HepG2 (cell line): Measurements from ENCODE around the gene ACAN. TPM values are rescaled to one million over a fixed set of nuclear protein-coding genes. Genes with fewer than 3 reads are reported as not detected.

ENCODE experiments used
- ATAC-seq: fragments of 200-7000 bp; cut with Tn5 transposase; 3 replicates; pipeline ENCODE4 v1.9.1; 2020; ENCODE audit warnings: mild to moderate bottlenecking, moderate library complexity
- Bru-seq: library from RNA; stranded (reverse); fragments of 400-500 nt; gene quantifications from one replicate; lab custom pipeline; 2021; lab: Mats Ljungman, UMichigan
- BruChase-seq, 2 experiments: library from RNA; stranded (reverse); fragments of 400-500 nt; gene quantifications; one replicate each; lab custom pipeline; 2021; lab: Mats Ljungman, UMichigan
- BruUV-seq: library from RNA; stranded (reverse); fragments of 400-500 nt; replicated peaks from 2 replicates; lab custom pipeline; 2021; lab: Mats Ljungman, UMichigan
- CTCF ChIA-PET: fragments of 300-600 bp; formaldehyde crosslinking; extraction: SDS; loops from one replicate; lab custom pipeline; 2021; ENCODE audit warnings: low total read pairs, inconsistent platforms, low intra/inter-chr PET ratio; lab: Yijun Ruan, JAX
- POLR2A ChIA-PET: fragments of 350-600 bp; sonication (Branson Sonifier 250); formaldehyde crosslinking; loops from one replicate; lab custom pipeline; 2020; ENCODE audit warnings: antibody characterized with exemption, inconsistent platforms; lab: Yijun Ruan, JAX
- DNase-seq: peaks from one replicate; pipeline ENCODE4 v3.0.0-alpha.2; 2015; ENCODE audit warnings: low spot score
- FAIRE-seq: peaks from 3 replicates; lab custom pipeline; 2011; peaks lifted over from hg19 to GRCh38; lab: Jason Lieb, UNC
- H2AFZ ChIP-seq: one replicate; pipeline ENCODE4 v1.6.1; 2011; ENCODE audit warnings: low read length, inconsistent platforms
- H3K27ac ChIP-seq: fragments of 300-600 bp; 3 replicates; pipeline ENCODE4 v1.8.0; 2011; ENCODE audit warnings: mixed run types, mild to moderate bottlenecking, mixed read lengths, low read length, inconsistent platforms; ENCODE audit not compliant: insufficient read depth; ENCODE audit errors: extremely low read length
- H3K27me3 ChIP-seq, 2 experiments: fragments of 200-600 bp in 1 of 2; 2 replicates in 1 of 2; 3 replicates in 1 of 2; pipeline versions ENCODE4 v1.6.0 to v1.8.0; 2011; ENCODE audit warnings: low read length in 2 of 2, mild to moderate bottlenecking in 2 of 2, moderate library complexity in 2 of 2, inconsistent platforms in 1 of 2; ENCODE audit not compliant: insufficient read depth in 2 of 2, control insufficient read depth in 1 of 2
- H3K36me3 ChIP-seq, 2 experiments: fragments of 200-600 bp in 1 of 2; replicated peaks in 1 of 2; 2 replicates in 1 of 2; 3 replicates in 1 of 2; pipeline versions ENCODE4 v1.5.1 to v1.8.0; 2011; ENCODE audit warnings: low read length in 2 of 2, inconsistent platforms in 1 of 2; ENCODE audit not compliant: insufficient read depth in 2 of 2, control insufficient read depth in 1 of 2
- H3K4me1 ChIP-seq: 2 replicates; pipeline ENCODE4 v1.5.1; 2012; ENCODE audit warnings: low read length, inconsistent platforms; ENCODE audit not compliant: insufficient read depth
- H3K4me2 ChIP-seq: 2 replicates; pipeline ENCODE4 v1.6.0; 2011; ENCODE audit warnings: low read depth, low read length, inconsistent platforms
- H3K4me3 ChIP-seq, 3 experiments: fragments of 200-600 bp in 1 of 3; sonication (generic), shearing (Covaris generic) in 1 of 3; replicated peaks in 1 of 3; 2 replicates each; pipeline ENCODE4 v1.5.1; 2011 to 2016; ENCODE audit warnings: low read length in 3 of 3, inconsistent platforms in 2 of 3, low read depth in 2 of 3, mild to moderate bottlenecking in 2 of 3, control low read depth in 1 of 3, mixed read lengths in 1 of 3; ENCODE audit not compliant: insufficient read depth in 1 of 3
- H3K79me2 ChIP-seq: one replicate; pipeline ENCODE4 v1.6.1; 2011; ENCODE audit warnings: low read length, inconsistent platforms; ENCODE audit not compliant: insufficient read depth
- H3K9ac ChIP-seq: 2 replicates; pipeline ENCODE4 v1.6.0; 2011; ENCODE audit warnings: mild to moderate bottlenecking, low read depth, low read length, inconsistent platforms; ENCODE audit not compliant: insufficient read depth
- H3K9me3 ChIP-seq: 2 replicates; pipeline ENCODE4 v1.5.1; 2012; ENCODE audit warnings: mild to moderate bottlenecking, low read length
- H4K20me1 ChIP-seq: 2 replicates; pipeline ENCODE4 v1.6.0; 2011; ENCODE audit warnings: inconsistent platforms, mild to moderate bottlenecking, low read length, moderate library complexity; ENCODE audit not compliant: insufficient read depth
- CBX5 ChIP-seq: sonication (generic); formaldehyde crosslinking; IDR thresholded peaks from 2 replicates; pipeline ENCODE4 v1.4.0; 2020; ENCODE audit warnings: missing genetic modification reagents, borderline replicate concordance
- ESRRA ChIP-seq: sonication (generic); formaldehyde crosslinking; IDR thresholded peaks from 2 replicates; pipeline ENCODE4 v1.5.1; 2020; ENCODE audit warnings: mild to moderate bottlenecking, low read depth, missing genetic modification reagents
- FOXK2 ChIP-seq: fragments of 450-650 bp; IDR thresholded peaks from 2 replicates; pipeline ENCODE4 v1.6.1; 2016
- GATAD1 ChIP-seq: IDR thresholded peaks from 2 replicates; pipeline ENCODE4 v1.6.1; 2016; ENCODE audit warnings: missing genetic modification reagents, missing compliant biosample characterization
- GPN1 ChIP-seq: sonication (generic); formaldehyde crosslinking; IDR thresholded peaks from 2 replicates; pipeline ENCODE4 v1.5.1; 2020; ENCODE audit warnings: missing genetic modification reagents, borderline replicate concordance
- KLF6 ChIP-seq: IDR thresholded peaks from 2 replicates; pipeline ENCODE4 v1.8.0; 2016; ENCODE audit warnings: missing biosample characterization, missing genetic modification reagents
- MAFK ChIP-seq, 2 experiments: IDR thresholded peaks in 1 of 2; conservative IDR thresholded peaks in 1 of 2; 2 replicates each; pipeline ENCODE4 v1.6.1; 2011; ENCODE audit warnings: improper control_type of control experiment in 2 of 2, low read length in 2 of 2
- NPAS2 ChIP-seq: sonication (generic); formaldehyde crosslinking; IDR thresholded peaks from 2 replicates; pipeline ENCODE4 v1.8.0; 2022; ENCODE audit warnings: mild to moderate bottlenecking, missing genetic modification reagents, borderline replicate concordance
- ZNF24 ChIP-seq: fragments of 450-650 bp; IDR thresholded peaks from 2 replicates; pipeline ENCODE4 v1.6.1; 2017; ENCODE audit warnings: antibody characterized with exemption, mild to moderate bottlenecking
- ZSCAN21 ChIP-seq: sonication (generic); formaldehyde crosslinking; IDR thresholded peaks from 2 replicates; pipeline ENCODE4 v1.8.0; 2022; ENCODE audit warnings: mild to moderate bottlenecking, missing genetic modification reagents, moderate library complexity, borderline replicate concordance
- WGBS: methylation state at CpG from one replicate; pipeline ENCODE4 v1.1.6; 2017; ENCODE audit warnings: low lambda C conversion rate; 5-methylcytosine and 5-hydroxymethylcytosine counted together
- in situ Hi-C: cut with HindIII; loops from 2 replicates; pipeline ENCODE4 v1.10.0; 2017; ENCODE audit warnings: low pct_unique_long_range_greater_than_20kb; ENCODE audit not compliant: extremely low pct_ligation_motif_present
- intact Hi-C: fragments of 100-400 bp; cut with micrococcal nuclease; formaldehyde crosslinking; loops from one replicate; pipeline ENCODE4 v1.10.0; 2022; ENCODE audit not compliant: unreplicated experiment
- long read RNA-seq, 2 experiments: library from RNA in 1 of 2; library from polyadenylated mRNA in 1 of 2; stranded (forward) in 1 of 2; unstranded in 1 of 2; transcript quantifications; one replicate each; pipeline ENCODE4 v2.0.0, GENCODE V29; 2019 to 2022
- polyA minus RNA-seq, 3 experiments: library from RNA; depleted of rRNA, polyadenylated mRNA; stranded (reverse); fragments of >200 nt; gene quantifications; 2 replicates each; pipeline ENCODE4 v1.2.3, GENCODE V29; 2011; ENCODE audit warnings: low replicate concordance in 1 of 3
- polyA plus RNA-seq, 8 experiments: library from polyadenylated mRNA; depleted of rRNA in 3 of 8; stranded (reverse) in 7 of 8; unstranded in 1 of 8; fragments of >200 nt; fragmentation: Illumina TruSeq in 4 of 8; extraction: Trizol in 4 of 8; gene quantifications; 2 replicates each; pipeline versions ENCODE4 v1.2.1 to v1.2.3, GENCODE V29; 2011 to 2016; ENCODE audit warnings: low read depth in 4 of 8, missing spikeins in 1 of 8, mixed read lengths in 1 of 8; ENCODE audit not compliant: insufficient read depth in 1 of 8
- total RNA-seq, 5 experiments: library from RNA; depleted of rRNA; stranded (reverse); fragments of >200 nt; fragmentation: Illumina TruSeq; extraction: Trizol; gene quantifications; 2 replicates each; pipeline ENCODE4 v1.2.3, GENCODE V29; 2016; ENCODE audit warnings: low read depth in 1 of 5
- TF ChIP-seq, protein P1 (sequence below): sonication (generic); formaldehyde crosslinking; IDR thresholded peaks from 2 replicates; pipeline ENCODE4 v1.8.0; 2022; ENCODE audit warnings: mild to moderate bottlenecking, missing genetic modification reagents, moderate library complexity
- TF ChIP-seq, protein P2 (sequence below): sonication (generic); formaldehyde crosslinking; IDR thresholded peaks from 2 replicates; pipeline ENCODE4 v1.5.0; 2020; ENCODE audit warnings: mild to moderate bottlenecking, missing genetic modification reagents, borderline replicate concordance

The ACAN gene
- total RNA-seq (2016; rRNA removed; fragmentation: Illumina TruSeq; extraction: Trizol): not detected in 2 replicates
- total RNA-seq (2016; cell fraction: cytosol; rRNA removed; fragmentation: Illumina TruSeq; extraction: Trizol; ENCODE audit: low read depth): not detected in 2 replicates
- not detected in 2 replicates for total RNA-seq (2016; cell fraction: insoluble cytoplasmic fraction; rRNA removed; fragmentation: Illumina TruSeq; extraction: Trizol)
- not detected in 2 replicates for total RNA-seq (2016; cell fraction: membrane; rRNA removed; fragmentation: Illumina TruSeq; extraction: Trizol)
- not detected in 2 replicates for total RNA-seq (2016; cell fraction: nucleus; rRNA removed; fragmentation: Illumina TruSeq; extraction: Trizol)
- not detected in 2 replicates for polyA plus RNA-seq (2011; rRNA removed)
- not detected in 2 replicates for polyA plus RNA-seq (2011; cell fraction: cytosol; rRNA removed)
- not detected in 2 replicates for polyA plus RNA-seq (2011; cell fraction: nucleus; rRNA removed)
- polyA plus RNA-seq (2012): not detected in 2 replicates
- polyA plus RNA-seq (2016; cell fraction: cytosol; fragmentation: Illumina TruSeq; extraction: Trizol; ENCODE audit: low read depth): not detected in 2 replicates
- not detected in 2 replicates for polyA plus RNA-seq (2016; cell fraction: insoluble cytoplasmic fraction; fragmentation: Illumina TruSeq; extraction: Trizol; ENCODE audit: low read depth)
- not detected in 2 replicates for polyA plus RNA-seq (2016; cell fraction: membrane; fragmentation: Illumina TruSeq; extraction: Trizol; ENCODE audit: low read depth)
- polyA plus RNA-seq (2016; cell fraction: nucleus; fragmentation: Illumina TruSeq; extraction: Trizol; ENCODE audit: insufficient read depth, low read depth): not detected in 2 replicates
- polyA minus RNA-seq (2011; rRNA and poly(A)+ RNA removed; ENCODE audit: low replicate concordance): not detected in 2 replicates
- not detected in 2 replicates for polyA minus RNA-seq (2011; cell fraction: cytosol; rRNA and poly(A)+ RNA removed)
- not detected in 2 replicates for polyA minus RNA-seq (2011; cell fraction: nucleus; rRNA and poly(A)+ RNA removed)
- not detected for Bru-seq, nascent RNA
- not detected for BruChase-seq, experiment 1, labeled RNA remaining after a 6-hour chase
- BruChase-seq, experiment 2, labeled RNA remaining after a 2-hour chase: not detected
- long read RNA-seq, experiment 1: 0 reads
- long read RNA-seq, experiment 2: 0 reads

- in situ Hi-C loops: no loop called here
- Histone ChIP-seq H3K36me3 (no peaks in the 10 kb centered on the region), H2AFZ (no peak within 1 kb of the TSS), H3K4me2 (no peak within 1 kb of the TSS), H3K9ac (no peak within 1 kb of the TSS), H3K79me2 (no peaks in the 10 kb centered on the region), H4K20me1 (no peaks in the 10 kb centered on the region), H3K9me3 (no peaks in the 10 kb centered on the region), H3K27me3 (peaks cover 5 to 60% of the 10 kb centered on the region in 2 experiments; a peak in 3 of 5 replicates), H3K4me1 (no peaks in the 10 kb centered on the region), H3K27ac (no peak within 1 kb of the TSS), H3K4me3 (no peak within 1 kb of the TSS)
- WGBS: 34% methylated on average over 29 of the region's 61 CpGs
- ChIA-PET CTCF (no interaction called here), POLR2A (no interaction called here)
- intact Hi-C loops: no loop called here
- BruUV-seq: no TSS peak
- no peak for ATAC-seq
- FAIRE-seq: no peak
- DNase-seq: no peak
- no peak for TF ChIP-seq ZSCAN21 (CRISPR knock-in tag)
- no peak for TF ChIP-seq ESRRA (CRISPR knock-in tag)
- TF ChIP-seq, protein P1, sequence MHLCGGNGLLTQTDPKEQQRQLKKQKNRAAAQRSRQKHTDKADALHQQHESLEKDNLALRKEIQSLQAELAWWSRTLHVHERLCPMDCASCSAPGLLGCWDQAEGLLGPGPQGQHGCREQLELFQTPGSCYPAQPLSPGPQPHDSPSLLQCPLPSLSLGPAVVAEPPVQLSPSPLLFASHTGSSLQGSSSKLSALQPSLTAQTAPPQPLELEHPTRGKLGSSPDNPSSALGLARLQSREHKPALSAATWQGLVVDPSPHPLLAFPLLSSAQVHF (CRISPR knock-in tag): no peak
- TF ChIP-seq GATAD1 (CRISPR knock-in tag): no peak
- TF ChIP-seq MAFK (conservative IDR thresholded peaks at IDR 0.05 in 1 of 2, IDR thresholded peaks at IDR 0.05 in 1 of 2; ENCODE audit: low read length in 2 of 2): no peak
- no peak for TF ChIP-seq FOXK2
- no peak for TF ChIP-seq KLF6 (CRISPR knock-in tag)
- no peak for TF ChIP-seq ZNF24
- TF ChIP-seq NPAS2: no peak
- TF ChIP-seq CBX5 (CRISPR knock-in tag): no peak
- no peak for TF ChIP-seq GPN1 (CRISPR knock-in tag)
- TF ChIP-seq, protein P2, sequence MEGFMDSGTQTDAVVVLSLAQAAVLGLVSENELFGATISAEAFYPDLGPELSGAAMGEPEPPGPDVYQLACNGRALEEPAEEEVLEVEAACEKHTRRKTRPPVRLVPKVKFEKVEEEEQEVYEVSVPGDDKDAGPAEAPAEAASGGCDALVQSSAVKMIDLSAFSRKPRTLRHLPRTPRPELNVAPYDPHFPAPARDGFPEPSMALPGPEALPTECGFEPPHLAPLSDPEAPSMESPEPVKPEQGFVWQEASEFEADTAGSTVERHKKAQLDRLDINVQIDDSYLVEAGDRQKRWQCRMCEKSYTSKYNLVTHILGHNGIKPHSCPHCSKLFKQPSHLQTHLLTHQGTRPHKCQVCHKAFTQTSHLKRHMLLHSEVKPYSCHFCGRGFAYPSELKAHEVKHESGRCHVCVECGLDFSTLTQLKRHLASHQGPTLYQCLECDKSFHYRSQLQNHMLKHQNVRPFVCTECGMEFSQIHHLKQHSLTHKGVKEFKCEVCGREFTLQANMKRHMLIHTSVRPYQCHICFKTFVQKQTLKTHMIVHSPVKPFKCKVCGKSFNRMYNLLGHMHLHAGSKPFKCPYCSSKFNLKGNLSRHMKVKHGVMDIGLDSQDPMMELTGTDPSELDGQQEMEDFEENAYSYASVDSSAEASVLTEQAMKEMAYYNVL (CRISPR knock-in tag): no peak
Measured at GRCh38 chr15:88803241-88803919, at the start of gene ACAN. TSS of gene ACAN (plus strand) at chr15:88803436. CDS start at chr15:88836207, 32,771 bp downstream.
